Vagina (tissue), 2 donors: ENCODE results near the gene SLC39A10. TPM values are rescaled to one million over a fixed set of nuclear protein-coding genes. Genes with fewer than 3 reads are reported as not detected.

ENCODE experiments used
- DNase-seq, 2 donors: peaks; one replicate each; pipeline ENCODE4 v3.0.0-alpha.2; 2017; ENCODE audit errors: extremely low spot score in 2 of 2
- H3K27ac ChIP-seq: fragments of 200-600 bp; sonication (generic); one replicate; pipeline ENCODE4 v1.5.1; 2019
- H3K27me3 ChIP-seq: fragments of 200-600 bp; sonication (generic); one replicate; pipeline ENCODE4 v1.5.1; 2019
- H3K36me3 ChIP-seq, 2 donors: fragments of 200-600 bp; sonication (generic); one replicate each; pipeline ENCODE4 v1.5.1; 2017 to 2019
- H3K4me1 ChIP-seq: fragments of 200-600 bp; sonication (generic); one replicate; pipeline ENCODE4 v1.5.1; 2019
- H3K4me3 ChIP-seq, 2 donors: fragments of 200-600 bp; sonication (generic); 1 replicate in 1 of 2; 2 replicates in 1 of 2; pipeline ENCODE4 v1.5.1; 2016 to 2019
- H3K9me3 ChIP-seq: fragments of 200-600 bp; sonication (generic); one replicate; pipeline ENCODE4 v1.5.1; 2019
- CTCF ChIP-seq, 3 experiments: fragments of 450-650 bp in 2 of 3; fragments of 200-600 bp in 1 of 3; sonication (generic) in 1 of 3; IDR thresholded peaks; one replicate each; pipeline ENCODE4 v1.5.1; 2017 to 2019; ENCODE audit warnings: antibody characterized with exemption in 3 of 3, mild to moderate bottlenecking in 2 of 3, moderate library complexity in 2 of 3
- POLR2A ChIP-seq, 2 donors: fragments of 450-650 bp; IDR thresholded peaks; one replicate each; pipeline ENCODE4 v1.6.1; 2017; ENCODE audit warnings: antibody characterized with exemption in 2 of 2, mild to moderate bottlenecking in 2 of 2, moderate library complexity in 2 of 2
- POLR2AphosphoS5 ChIP-seq, 2 donors: sonication (generic); formaldehyde crosslinking; IDR thresholded peaks; one replicate each; pipeline ENCODE4 v1.9.0; 2017; ENCODE audit warnings: antibody characterized with exemption in 2 of 2, mild to moderate bottlenecking in 2 of 2, low read depth in 1 of 2; ENCODE audit not compliant: insufficient read depth in 1 of 2
- intact Hi-C: fragments of 100-400 bp; cut with DNase I; formaldehyde crosslinking; loops from one replicate; pipeline ENCODE4 v1.15.1; 2023
- total RNA-seq: library from RNA; depleted of rRNA; stranded (reverse); fragments of >200 nt; gene quantifications from one replicate; pipeline ENCODE4 v1.2.3, GENCODE V29; 2016

Gene SLC39A10
- total RNA-seq, 1 donor from 2014 or later: 10.6 TPM

DNA sequence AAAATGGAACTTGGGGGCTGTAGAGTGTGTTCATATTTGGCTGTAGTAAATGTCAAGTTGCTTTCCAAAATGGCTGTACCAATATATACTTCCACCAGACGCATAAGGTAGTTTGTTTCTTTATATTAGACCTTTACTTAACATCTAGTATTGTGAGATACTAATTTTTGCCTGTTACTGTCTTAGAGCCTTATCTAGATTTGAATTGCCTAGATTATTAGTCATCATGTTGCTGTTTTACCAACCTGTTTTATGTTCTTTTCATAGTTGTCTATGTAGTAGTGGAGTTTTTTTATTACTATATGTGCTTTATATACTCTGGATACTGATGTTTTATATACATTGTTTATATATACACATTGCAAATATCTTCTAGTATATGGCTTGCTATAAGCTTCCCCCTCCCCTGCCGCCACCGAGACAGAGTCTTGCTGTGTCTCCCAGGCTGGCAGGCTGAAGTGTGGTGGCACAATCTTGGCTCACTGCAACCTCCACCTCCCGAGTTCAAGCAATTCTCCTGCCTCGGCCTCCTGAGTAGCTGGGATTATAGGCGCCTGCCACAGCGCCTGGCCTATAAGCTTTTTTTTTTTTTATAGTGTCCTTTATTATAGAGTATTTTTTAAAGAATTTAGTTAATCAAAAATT, 18.9 kb downstream of the SLC39A10 start:
- H3K4me1 ChIP-seq: no peaks in the 10 kb centered on the region
- intact Hi-C loops: no loop called here
- H3K27ac ChIP-seq: no peak overlapping the region
- TF ChIP-seq POLR2A (IDR thresholded peaks at IDR 0.05) (no peak), POLR2AphosphoS5 (IDR thresholded peaks at IDR 0.05; ENCODE audit: insufficient read depth in 1 of 2, low read depth in 1 of 2) (no peak), CTCF (IDR thresholded peaks at IDR 0.05) (no peak)
- H3K4me3 ChIP-seq: no peak overlapping the region
- no peaks in the 10 kb centered on the region for H3K27me3 ChIP-seq
- H3K36me3 ChIP-seq: peaks cover 0 to 7% of the 10 kb centered on the region in 2 donors
- DNase-seq: no peak
- no peaks in the 10 kb centered on the region for H3K9me3 ChIP-seq

DNA sequence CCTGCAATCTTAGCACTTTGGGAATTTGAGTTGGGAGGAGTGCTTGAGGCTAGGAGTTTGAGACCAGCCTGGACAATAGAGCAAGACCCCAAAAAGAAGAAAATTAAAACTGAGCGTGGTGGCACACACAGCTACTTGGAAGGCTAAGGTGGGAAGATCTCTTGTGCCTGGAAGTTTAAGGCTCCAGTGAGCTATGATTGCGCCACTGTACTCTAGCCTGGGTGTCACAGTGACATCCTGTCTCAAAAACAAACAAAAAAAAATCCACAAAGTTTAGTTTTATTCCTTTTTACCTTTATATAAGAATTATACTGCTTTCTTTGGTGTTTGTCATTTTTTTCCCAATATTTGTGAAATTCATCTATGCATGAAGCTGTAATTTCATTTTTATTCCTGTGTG, 20.3 kb downstream of the SLC39A10 start:
- TF ChIP-seq CTCF (IDR thresholded peaks at IDR 0.05) (no peak), POLR2A (IDR thresholded peaks at IDR 0.05) (no peak), POLR2AphosphoS5 (IDR thresholded peaks at IDR 0.05; ENCODE audit: insufficient read depth in 1 of 2, low read depth in 1 of 2) (no peak)
- Histone ChIP-seq H3K27ac (no peak overlapping the region), H3K9me3 (no peaks in the 10 kb centered on the region), H3K36me3 (peaks cover 0 to 10% of the 10 kb centered on the region in 2 donors), H3K4me3 (no peak overlapping the region), H3K27me3 (no peaks in the 10 kb centered on the region), H3K4me1 (no peaks in the 10 kb centered on the region)
- intact Hi-C loops: no loop called here
- DNase-seq: no peak

- H3K36me3 ChIP-seq: peaks cover 0 to 10% of the 10 kb centered on the region in 2 donors
- no peak for TF ChIP-seq POLR2AphosphoS5 (IDR thresholded peaks at IDR 0.05; ENCODE audit: insufficient read depth in 1 of 2, low read depth in 1 of 2)
- no peak for TF ChIP-seq CTCF (IDR thresholded peaks at IDR 0.05)
- TF ChIP-seq POLR2A (IDR thresholded peaks at IDR 0.05): no peak
- H3K27ac ChIP-seq: no peak overlapping the region
- H3K9me3 ChIP-seq: no peaks in the 10 kb centered on the region
- intact Hi-C loops: no loop called here
- no peaks in the 10 kb centered on the region for H3K27me3 ChIP-seq
- no peak for DNase-seq
- H3K4me3 ChIP-seq: no peak overlapping the region
- peaks cover under 1% of the 10 kb centered on the region for H3K4me1 ChIP-seq
Measured at GRCh38 chr2:195677884-195678283, 20.9 kb downstream of the SLC39A10 start.

GRCh38 chr2:195682077-195682476, 25.1 kb downstream of the SLC39A10 start:
- Histone ChIP-seq H3K9me3 (no peaks in the 10 kb centered on the region), H3K36me3 (peaks cover 0 to 10% of the 10 kb centered on the region in 2 donors), H3K27ac (no peak overlapping the region), H3K4me3 (no peak overlapping the region), H3K4me1 (peaks cover 6% of the 10 kb centered on the region), H3K27me3 (no peaks in the 10 kb centered on the region)
- no peak for DNase-seq
- intact Hi-C loops: no loop called here
- no peak for TF ChIP-seq CTCF (IDR thresholded peaks at IDR 0.05)

- Histone ChIP-seq H3K9me3 (no peaks in the 10 kb centered on the region), H3K27me3 (no peaks in the 10 kb centered on the region), H3K27ac (no peak overlapping the region), H3K36me3 (peaks cover 0 to 10% of the 10 kb centered on the region in 2 donors), H3K4me1 (peaks cover 6% of the 10 kb centered on the region), H3K4me3 (no peak overlapping the region)
- DNase-seq: no peak
- intact Hi-C loops: no loop called here
- no peak for TF ChIP-seq CTCF (IDR thresholded peaks at IDR 0.05)
Measured at GRCh38 chr2:195683174-195683573, 26.1 kb downstream of the SLC39A10 start.
